Stomach (tissue), 4 donors: ENCODE measurements around the gene ZNF587B.

ENCODE experiments used
- EP300 ChIP-seq: sonication (generic); formaldehyde crosslinking; IDR thresholded peaks from one replicate; pipeline ENCODE4 v1.6.1; 2017; ENCODE audit warnings: antibody characterized with exemption
- POLR2A ChIP-seq, 4 donors: fragments of 450-650 bp; IDR thresholded peaks; one replicate each; pipeline ENCODE4 v1.6.1; 2016; ENCODE audit warnings: antibody characterized with exemption in 4 of 4, control low read depth in 2 of 4, mild to moderate bottlenecking in 1 of 4, moderate library complexity in 1 of 4

DNA sequence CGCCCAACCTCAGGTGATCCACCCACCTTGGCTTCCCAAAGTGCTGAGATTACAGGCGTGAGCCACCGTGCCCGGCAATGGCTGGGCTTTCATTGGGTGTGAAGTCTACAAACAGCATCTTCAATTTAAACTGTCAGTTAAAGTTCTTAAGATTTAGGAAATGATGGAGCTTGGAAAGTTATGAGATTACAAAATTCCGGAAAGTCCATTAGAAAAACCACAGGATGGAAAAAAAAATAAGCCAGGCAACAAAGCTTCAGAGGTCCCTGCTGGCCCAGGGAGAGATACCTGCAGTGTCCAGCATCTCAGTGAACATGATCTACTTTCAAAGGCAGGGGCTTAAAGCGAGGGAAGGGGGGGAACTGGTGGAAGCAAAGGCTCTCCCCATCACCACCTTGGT is 4.6 kb upstream of the ZNF587B start:
- TF ChIP-seq EP300 = no peak
- TF ChIP-seq POLR2A (IDR thresholded peaks at IDR 0.05) = no peak
